ENCODE measurements around the gene TNNC1. TPM values are rescaled to one million over a fixed set of nuclear protein-coding genes. Genes with fewer than 3 reads are reported as not detected.

The TNNC1 gene
- total and polyA plus RNA-seq, 2 of the 13 experiments (the other 11 are each of a cell fraction or from before 2014, with no cell fraction given): 11.8 to 36.4 TPM

DNA sequence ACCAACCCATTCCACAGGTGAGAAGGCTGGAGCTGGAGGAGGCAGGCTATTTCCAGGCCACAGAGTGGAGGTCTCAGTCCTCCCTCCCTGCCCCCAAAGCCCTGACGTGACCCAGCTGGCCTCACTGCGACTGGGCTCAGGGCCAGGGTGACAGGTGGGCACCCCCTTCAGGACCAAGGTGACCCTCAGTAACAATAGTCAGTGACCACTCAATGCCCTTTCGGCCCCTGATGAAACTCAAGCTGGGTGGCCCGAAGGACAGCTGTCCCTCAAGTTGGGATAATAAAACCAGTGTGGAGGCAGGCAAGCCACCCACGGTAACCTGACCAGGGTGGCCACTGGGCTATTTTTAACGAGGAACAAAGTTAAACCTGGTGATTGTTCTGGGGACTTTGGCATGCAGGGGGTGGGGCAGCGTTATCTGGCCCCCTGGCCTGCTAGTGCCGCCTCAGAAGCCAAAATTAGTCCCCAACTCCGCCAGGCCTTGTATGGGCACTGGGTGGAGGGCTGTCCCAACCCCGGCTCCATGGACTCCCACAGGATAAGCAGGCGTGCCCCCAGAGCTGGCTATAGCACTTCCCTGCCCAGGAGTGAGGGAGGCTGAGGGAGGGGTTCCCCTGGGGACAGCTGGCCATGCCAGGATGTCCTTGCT, 1.1 kb downstream of the TNNC1 start (continued):
- TF ChIP-seq HNF1B (CRISPR knock-in tag; IDR thresholded peaks at IDR 0.05) (no peak), NFKBIZ (CRISPR knock-in tag; IDR thresholded peaks at IDR 0.05) (no peak), NCOA1 (CRISPR knock-in tag; IDR thresholded peaks at IDR 0.05) (no peak), ZNF607 (CRISPR knock-in tag; IDR thresholded peaks at IDR 0.05; ENCODE audit: borderline replicate concordance) (no peak), RARG (CRISPR knock-in tag; IDR thresholded peaks at IDR 0.05; ENCODE audit: low read depth) (no peak), ZBTB7A (CRISPR knock-in tag; IDR thresholded peaks at IDR 0.05) (peak; percentile 42; the same call in 1 of the 2 replicates), AKAP8 (CRISPR knock-in tag; IDR thresholded peaks at IDR 0.05) (no peak), ZFP90 (CRISPR knock-in tag; IDR thresholded peaks at IDR 0.05; ENCODE audit: borderline replicate concordance) (no peak), KLF12 (CRISPR knock-in tag; IDR thresholded peaks at IDR 0.05; ENCODE audit: borderline replicate concordance) (no peak), SOX6 (IDR thresholded peaks at IDR 0.05) (no peak), SOX6 (CRISPR knock-in tag; IDR thresholded peaks at IDR 0.05) (peak; percentile 75), ESRRA (CRISPR knock-in tag; IDR thresholded peaks at IDR 0.05; ENCODE audit: low read depth) (peak; percentile 63; the same call in 1 of the 2 replicates), ZNF556 (CRISPR knock-in tag; IDR thresholded peaks at IDR 0.05; ENCODE audit: borderline replicate concordance) (no peak), ZFP37 (CRISPR knock-in tag; IDR thresholded peaks at IDR 0.05; ENCODE audit: borderline replicate concordance) (no peak), HNF4A (CRISPR knock-in tag; IDR thresholded peaks at IDR 0.05) (peak; percentile 42; the same call in 1 of the 2 replicates), SMARCC2 (IDR thresholded peaks at IDR 0.05) (no peak), CBFB (CRISPR knock-in tag; IDR thresholded peaks at IDR 0.05) (no peak), ETV5 (CRISPR knock-in tag; IDR thresholded peaks at IDR 0.05; ENCODE audit: borderline replicate concordance) (no peak), ZNF263 (CRISPR knock-in tag; IDR thresholded peaks at IDR 0.05) (0 out of 2 replicates have a peak, but pooled peaks have one; percentile 33), ZNF564 (CRISPR knock-in tag; IDR thresholded peaks at IDR 0.05) (no peak), HDAC1 (CRISPR knock-in tag; IDR thresholded peaks at IDR 0.05) (no peak), HNRNPL (IDR thresholded peaks at IDR 0.05; ENCODE audit: low read depth, low read length) (peak; percentile 59; the same call in 1 of the 2 replicates), FIP1L1 (IDR thresholded peaks at IDR 0.05; ENCODE audit: borderline replicate concordance, insufficient read depth, low read depth, low read length) (no peak), ZNF235 (CRISPR knock-in tag; IDR thresholded peaks at IDR 0.05; ENCODE audit: borderline replicate concordance) (no peak)
- TF ChIP-seq, protein P1, sequence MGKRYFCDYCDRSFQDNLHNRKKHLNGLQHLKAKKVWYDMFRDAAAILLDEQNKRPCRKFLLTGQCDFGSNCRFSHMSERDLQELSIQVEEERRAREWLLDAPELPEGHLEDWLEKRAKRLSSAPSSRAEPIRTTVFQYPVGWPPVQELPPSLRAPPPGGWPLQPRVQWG (CRISPR knock-in tag; IDR thresholded peaks at IDR 0.05; ENCODE audit: borderline replicate concordance, low read depth): no peak
- TF ChIP-seq, protein P2, sequence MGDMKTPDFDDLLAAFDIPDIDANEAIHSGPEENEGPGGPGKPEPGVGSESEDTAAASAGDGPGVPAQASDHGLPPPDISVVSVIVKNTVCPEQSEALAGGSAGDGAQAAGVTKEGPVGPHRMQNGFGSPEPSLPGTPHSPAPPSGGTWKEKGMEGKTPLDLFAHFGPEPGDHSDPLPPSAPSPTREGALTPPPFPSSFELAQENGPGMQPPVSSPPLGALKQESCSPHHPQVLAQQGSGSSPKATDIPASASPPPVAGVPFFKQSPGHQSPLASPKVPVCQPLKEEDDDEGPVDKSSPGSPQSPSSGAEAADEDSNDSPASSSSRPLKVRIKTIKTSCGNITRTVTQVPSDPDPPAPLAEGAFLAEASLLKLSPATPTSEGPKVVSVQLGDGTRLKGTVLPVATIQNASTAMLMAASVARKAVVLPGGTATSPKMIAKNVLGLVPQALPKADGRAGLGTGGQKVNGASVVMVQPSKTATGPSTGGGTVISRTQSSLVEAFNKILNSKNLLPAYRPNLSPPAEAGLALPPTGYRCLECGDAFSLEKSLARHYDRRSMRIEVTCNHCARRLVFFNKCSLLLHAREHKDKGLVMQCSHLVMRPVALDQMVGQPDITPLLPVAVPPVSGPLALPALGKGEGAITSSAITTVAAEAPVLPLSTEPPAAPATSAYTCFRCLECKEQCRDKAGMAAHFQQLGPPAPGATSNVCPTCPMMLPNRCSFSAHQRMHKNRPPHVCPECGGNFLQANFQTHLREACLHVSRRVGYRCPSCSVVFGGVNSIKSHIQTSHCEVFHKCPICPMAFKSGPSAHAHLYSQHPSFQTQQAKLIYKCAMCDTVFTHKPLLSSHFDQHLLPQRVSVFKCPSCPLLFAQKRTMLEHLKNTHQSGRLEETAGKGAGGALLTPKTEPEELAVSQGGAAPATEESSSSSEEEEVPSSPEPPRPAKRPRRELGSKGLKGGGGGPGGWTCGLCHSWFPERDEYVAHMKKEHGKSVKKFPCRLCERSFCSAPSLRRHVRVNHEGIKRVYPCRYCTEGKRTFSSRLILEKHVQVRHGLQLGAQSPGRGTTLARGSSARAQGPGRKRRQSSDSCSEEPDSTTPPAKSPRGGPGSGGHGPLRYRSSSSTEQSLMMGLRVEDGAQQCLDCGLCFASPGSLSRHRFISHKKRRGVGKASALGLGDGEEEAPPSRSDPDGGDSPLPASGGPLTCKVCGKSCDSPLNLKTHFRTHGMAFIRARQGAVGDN (CRISPR knock-in tag; IDR thresholded peaks at IDR 0.05): peak; percentile 10; the same call in 1 of the 2 replicates

All from HepG2 (cell line).